ENCODE results near the gene MX2.

- TF ChIP-seq POLR2A (IDR thresholded peaks at IDR 0.05), result no peak
- peak; percentile 74 for TF ChIP-seq POLR2AphosphoS5 (IDR thresholded peaks at IDR 0.05)
- no peak for TF ChIP-seq CTCF (IDR thresholded peaks at IDR 0.05)
Observed at GRCh38 chr21:41433566-41433965, 71.7 kb downstream of the MX2 start.
